H54 (cell line): Measurements from ENCODE around the gene KCNH2.
A peak's percentile ranks its signal among the peaks of the same experiment; 100 is the strongest.

Source experiments
- DNase-seq: peaks from one replicate; pipeline ENCODE4 v3.0.0; 2011; ENCODE audit warnings: low spot score, mixed read lengths; ENCODE audit not compliant: insufficient read length
- FAIRE-seq: peaks from 3 replicates; lab custom pipeline; 2011; peaks lifted over from hg19 to GRCh38; lab: Jason Lieb, UNC
- POLR2A ChIP-seq: IDR thresholded peaks from 2 replicates; pipeline ENCODE4 v1.6.1; 2011; ENCODE audit warnings: low read depth, mild to moderate bottlenecking, low read length

KCNH2 gene

GRCh38 chr7:150944066-150945042 lies 33.8 kb downstream of the KCNH2 start:
- no peak for TF ChIP-seq POLR2A
- FAIRE-seq: no peak
- DNase-seq: no peak

DNA sequence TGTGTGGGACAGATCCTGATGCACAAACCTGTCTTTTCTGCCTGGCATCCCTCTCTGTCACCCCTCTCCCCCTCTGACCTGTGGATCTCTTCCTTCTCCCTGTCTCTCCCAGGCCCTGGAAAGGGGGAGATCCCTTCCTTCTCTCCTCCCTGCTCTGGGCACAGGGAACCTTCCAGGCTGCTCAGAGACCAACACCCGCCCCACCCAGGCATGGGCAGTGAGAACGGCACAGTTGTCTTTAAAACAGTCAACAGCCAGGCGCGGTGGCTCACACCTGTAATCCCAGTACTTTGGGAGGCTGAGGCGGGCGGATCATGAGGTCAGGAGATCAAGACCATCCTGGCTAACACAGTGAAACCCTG lies 34.7 kb downstream of the KCNH2 start:
- DNase-seq (no peak), FAIRE-seq (no peak)
- TF ChIP-seq POLR2A: no peak

- DNase-seq: no peak
- no peak for TF ChIP-seq POLR2A
- FAIRE-seq: no peak
These were observed 35.3 kb downstream of the KCNH2 start for GRCh38 chr7:150942591-150943452.

GRCh38 chr7:150942001-150942590 lies 36.0 kb downstream of the KCNH2 start:
- FAIRE-seq (no peak), DNase-seq (no peak)
- TF ChIP-seq POLR2A: no peak

GRCh38 chr7:150941351-150942000 lies 36.6 kb downstream of the KCNH2 start:
- DNase-seq (no peak), FAIRE-seq (no peak)
- TF ChIP-seq POLR2A: no peak

- FAIRE-seq (no peak), DNase-seq (no peak)
- no peak for TF ChIP-seq POLR2A
These were observed 37.6 kb downstream of the KCNH2 start for GRCh38 chr7:150940431-150941102.

GRCh38 chr7:150939466-150939865 lies 38.7 kb downstream of the KCNH2 start:
- FAIRE-seq (no peak), DNase-seq (no peak)
- no peak for TF ChIP-seq POLR2A

DNA sequence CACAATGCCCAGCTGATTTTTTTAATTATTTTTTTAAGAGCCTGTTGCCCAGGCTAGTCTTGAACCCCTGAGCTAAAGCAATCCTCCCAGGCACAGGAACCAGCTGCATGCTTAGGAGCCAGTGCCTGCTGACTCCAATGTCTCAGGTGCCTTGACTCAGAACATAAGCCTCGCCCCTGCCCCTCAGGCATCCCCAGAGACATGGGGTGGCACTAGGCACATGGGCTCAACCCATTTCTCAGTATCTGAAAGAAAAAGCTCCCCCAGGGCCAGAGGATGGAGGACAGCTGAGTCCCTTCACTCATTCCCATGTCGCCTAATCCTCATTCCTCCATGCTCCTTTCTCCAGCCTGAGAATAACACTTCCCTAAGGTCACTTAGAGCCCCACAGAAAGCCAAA lies 39.1 kb downstream of the KCNH2 start:
- FAIRE-seq (no peak), DNase-seq (no peak)
- no peak for TF ChIP-seq POLR2A

GRCh38 chr7:150938566-150938965 lies 39.6 kb downstream of the KCNH2 start:
- no peak for DNase-seq
- no peak for FAIRE-seq
- no peak for TF ChIP-seq POLR2A

- peak; percentile 73 for DNase-seq
- no peak for TF ChIP-seq POLR2A
- FAIRE-seq: no peak
These were observed 40.1 kb downstream of the KCNH2 start for GRCh38 chr7:150937848-150938561.

DNA sequence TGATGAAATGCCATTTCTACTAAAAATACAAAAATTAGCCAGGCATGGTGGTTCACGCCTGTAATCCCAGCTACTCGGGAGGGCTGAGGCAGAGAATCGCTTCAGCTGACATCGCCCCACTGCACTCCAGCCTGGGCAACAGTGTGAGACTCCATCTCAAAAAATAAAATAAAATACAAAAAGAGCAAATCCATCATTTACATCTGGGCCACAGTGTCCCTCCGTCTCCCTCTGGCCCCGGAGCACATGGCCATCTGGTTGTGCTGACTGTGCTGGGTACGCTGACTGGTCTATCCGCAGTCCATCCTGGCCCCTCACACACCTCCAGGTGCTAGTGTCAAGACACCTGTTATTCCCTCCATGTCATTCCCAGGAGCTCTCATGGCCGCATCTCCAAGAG lies 42.1 kb downstream of the KCNH2 start:
- DNase-seq (no peak), FAIRE-seq (no peak)

GRCh38 chr7:150935149-150935548 lies 43.0 kb downstream of the KCNH2 start:
- FAIRE-seq (no peak), DNase-seq (no peak)
- TF ChIP-seq POLR2A: no peak

More for the DNA sequence above, 42.1 kb downstream of the KCNH2 start:
- TF ChIP-seq POLR2A: no peak
